Smooth muscle cell (in vitro differentiated cells): ENCODE results near the gene PITPNC1. TPM values are rescaled to one million over a fixed set of nuclear protein-coding genes. Genes with fewer than 3 reads are reported as not detected.

Experiments
- DNase-seq: peaks from one replicate; lab custom pipeline; 2025; ENCODE audit not compliant: unreplicated experiment; lab: John Stamatoyannopoulos, UW
- H2AFZ ChIP-seq: fragments of 200-600 bp; sonication (generic); 2 replicates; pipeline ENCODE4 v1.6.0; 2016; ENCODE audit warnings: antibody characterized with exemption, low read depth, mild to moderate bottlenecking
- H3F3A ChIP-seq: fragments of 200-600 bp; sonication (generic); 2 replicates; pipeline ENCODE4 v1.6.0; 2017; ENCODE audit warnings: antibody characterized with exemption, low read depth
- H3K27ac ChIP-seq: fragments of 200-600 bp; sonication (generic); 2 replicates; pipeline ENCODE4 v1.5.1; 2016; ENCODE audit warnings: low read depth, mild to moderate bottlenecking
- H3K27me3 ChIP-seq: fragments of 200-600 bp; sonication (generic); 2 replicates; pipeline ENCODE4 v1.6.1; 2016; ENCODE audit warnings: low read depth, mild to moderate bottlenecking
- H3K36me3 ChIP-seq: fragments of 200-600 bp; sonication (generic); 2 replicates; pipeline ENCODE4 v1.5.1; 2016; ENCODE audit warnings: low read depth
- H3K4me1 ChIP-seq: fragments of 200-600 bp; sonication (generic); 2 replicates; pipeline ENCODE4 v1.5.1; 2016; ENCODE audit warnings: low read depth
- H3K4me2 ChIP-seq: fragments of 200-600 bp; sonication (generic); 2 replicates; pipeline ENCODE4 v1.6.0; 2016; ENCODE audit warnings: mild to moderate bottlenecking
- H3K4me3 ChIP-seq: fragments of 200-600 bp; sonication (generic); 2 replicates; pipeline ENCODE4 v1.5.1; 2016; ENCODE audit warnings: mild to moderate bottlenecking
- H3K79me2 ChIP-seq: fragments of 200-600 bp; sonication (generic); 2 replicates; pipeline ENCODE4 v1.6.0; 2016; ENCODE audit warnings: low read depth, mild to moderate bottlenecking
- H3K9ac ChIP-seq: fragments of 200-600 bp; sonication (generic); 2 replicates; pipeline ENCODE4 v1.6.0; 2016; ENCODE audit warnings: low read depth
- H3K9me3 ChIP-seq: fragments of 200-600 bp; sonication (generic); replicated peaks from 2 replicates; pipeline ENCODE4 v1.5.1; 2016; ENCODE audit warnings: low read depth
- H4K20me1 ChIP-seq: fragments of 200-600 bp; sonication (generic); 2 replicates; pipeline ENCODE4 v1.6.0; 2016; ENCODE audit warnings: low read depth
- WGBS: methylation state at CpG from one replicate; pipeline ENCODE4 v1.1.7; 2016; ENCODE audit warnings: low lambda C conversion rate; 5-methylcytosine and 5-hydroxymethylcytosine counted together
- polyA plus RNA-seq: library from polyadenylated mRNA; unstranded; fragments of >200 nt; fragmentation: Nextera tagmentation; extraction: Ambion mirVana; gene quantifications from 2 replicates; pipeline ENCODE4 v1.2.1, GENCODE V29; 2016
- total RNA-seq: library from RNA; depleted of rRNA; stranded (reverse); fragments of >200 nt; gene quantifications from 2 replicates; pipeline ENCODE4 v1.2.3, GENCODE V29; 2014
- TF ChIP-seq, protein P1 (sequence below): fragments of 200-600 bp; sonication (generic); IDR thresholded peaks from 2 replicates; pipeline ENCODE4 v1.5.1; 2017; ENCODE audit warnings: borderline replicate concordance, mild to moderate bottlenecking, antibody characterized with exemption; ENCODE audit not compliant: insufficient read depth, poor library complexity, severe bottlenecking

The PITPNC1 gene
- total and polyA plus RNA-seq, 2 experiments from 2014 or later: 9.6 to 12.5 TPM

DNA sequence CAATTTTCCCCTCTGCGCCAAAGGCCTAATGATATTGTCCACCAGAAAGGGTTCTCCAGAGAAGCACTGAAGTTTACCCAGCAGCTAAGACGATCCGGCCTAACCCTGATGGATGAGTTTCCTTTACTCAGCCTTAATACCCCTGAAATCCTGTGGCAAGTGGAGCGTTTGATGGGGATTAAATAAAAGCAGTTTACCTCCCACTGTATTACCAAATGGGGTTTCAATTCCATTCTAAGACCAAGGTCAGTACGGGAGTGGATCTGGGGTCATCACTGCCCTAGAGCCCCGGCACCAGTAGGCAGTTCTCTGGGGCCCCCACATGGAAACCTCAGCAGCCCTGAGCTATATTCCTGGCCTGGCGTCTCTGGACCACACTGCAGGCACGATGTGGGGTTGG is 243.6 kb downstream of the PITPNC1 start:
- no peaks in the 10 kb centered on the region for H3K27me3 ChIP-seq
- no peaks in the 10 kb centered on the region for H3K9me3 ChIP-seq
- H3F3A ChIP-seq: no peaks in the 10 kb centered on the region
- no peak overlapping the region for H3K4me2 ChIP-seq
- no peak overlapping the region for H3K4me3 ChIP-seq
- WGBS: 76% methylated on average over 8 of the region's 8 CpGs
- H2AFZ ChIP-seq: no peak overlapping the region
- H3K27ac ChIP-seq: no peak overlapping the region
- H3K4me1 ChIP-seq: no peaks in the 10 kb centered on the region
- no peak for DNase-seq
- no peaks in the 10 kb centered on the region for H3K36me3 ChIP-seq
- no peaks in the 10 kb centered on the region for H4K20me1 ChIP-seq
- TF ChIP-seq, protein P1, sequence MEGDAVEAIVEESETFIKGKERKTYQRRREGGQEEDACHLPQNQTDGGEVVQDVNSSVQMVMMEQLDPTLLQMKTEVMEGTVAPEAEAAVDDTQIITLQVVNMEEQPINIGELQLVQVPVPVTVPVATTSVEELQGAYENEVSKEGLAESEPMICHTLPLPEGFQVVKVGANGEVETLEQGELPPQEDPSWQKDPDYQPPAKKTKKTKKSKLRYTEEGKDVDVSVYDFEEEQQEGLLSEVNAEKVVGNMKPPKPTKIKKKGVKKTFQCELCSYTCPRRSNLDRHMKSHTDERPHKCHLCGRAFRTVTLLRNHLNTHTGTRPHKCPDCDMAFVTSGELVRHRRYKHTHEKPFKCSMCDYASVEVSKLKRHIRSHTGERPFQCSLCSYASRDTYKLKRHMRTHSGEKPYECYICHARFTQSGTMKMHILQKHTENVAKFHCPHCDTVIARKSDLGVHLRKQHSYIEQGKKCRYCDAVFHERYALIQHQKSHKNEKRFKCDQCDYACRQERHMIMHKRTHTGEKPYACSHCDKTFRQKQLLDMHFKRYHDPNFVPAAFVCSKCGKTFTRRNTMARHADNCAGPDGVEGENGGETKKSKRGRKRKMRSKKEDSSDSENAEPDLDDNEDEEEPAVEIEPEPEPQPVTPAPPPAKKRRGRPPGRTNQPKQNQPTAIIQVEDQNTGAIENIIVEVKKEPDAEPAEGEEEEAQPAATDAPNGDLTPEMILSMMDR: no peak
- no peak overlapping the region for H3K9ac ChIP-seq
- H3K79me2 ChIP-seq: no peaks in the 10 kb centered on the region

DNA sequence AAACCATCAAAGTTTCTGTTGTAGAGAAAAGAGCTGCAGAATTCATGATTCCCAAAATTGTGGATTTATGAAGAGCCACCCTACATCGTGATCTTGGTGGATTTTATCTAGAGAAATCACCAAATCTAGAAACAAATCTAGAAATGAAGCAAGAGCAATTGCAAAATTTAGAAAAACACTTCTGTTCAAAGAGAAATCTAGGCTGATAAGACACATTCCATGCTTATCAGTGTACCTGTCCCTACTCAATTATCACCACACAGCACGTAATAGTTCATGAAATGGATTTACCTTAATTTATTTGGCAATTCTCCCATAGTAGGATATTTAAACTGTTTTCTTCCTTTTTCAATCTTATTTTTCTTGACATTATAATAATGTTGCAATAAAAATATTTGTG is 246.7 kb downstream of the PITPNC1 start:
- Histone ChIP-seq H3K36me3 (no peaks in the 10 kb centered on the region), H3K4me1 (no peaks in the 10 kb centered on the region), H3K4me2 (no peak overlapping the region), H3K4me3 (no peak overlapping the region), H3K9ac (no peak overlapping the region), H3K79me2 (no peaks in the 10 kb centered on the region), H3K27ac (no peak overlapping the region), H3F3A (no peaks in the 10 kb centered on the region), H4K20me1 (no peaks in the 10 kb centered on the region), H3K27me3 (no peaks in the 10 kb centered on the region), H3K9me3 (no peaks in the 10 kb centered on the region), H2AFZ (no peak overlapping the region)
- WGBS: 87% methylated on average over 2 of the region's 2 CpGs
- no peak for DNase-seq
- TF ChIP-seq, protein P1: no peak

DNA sequence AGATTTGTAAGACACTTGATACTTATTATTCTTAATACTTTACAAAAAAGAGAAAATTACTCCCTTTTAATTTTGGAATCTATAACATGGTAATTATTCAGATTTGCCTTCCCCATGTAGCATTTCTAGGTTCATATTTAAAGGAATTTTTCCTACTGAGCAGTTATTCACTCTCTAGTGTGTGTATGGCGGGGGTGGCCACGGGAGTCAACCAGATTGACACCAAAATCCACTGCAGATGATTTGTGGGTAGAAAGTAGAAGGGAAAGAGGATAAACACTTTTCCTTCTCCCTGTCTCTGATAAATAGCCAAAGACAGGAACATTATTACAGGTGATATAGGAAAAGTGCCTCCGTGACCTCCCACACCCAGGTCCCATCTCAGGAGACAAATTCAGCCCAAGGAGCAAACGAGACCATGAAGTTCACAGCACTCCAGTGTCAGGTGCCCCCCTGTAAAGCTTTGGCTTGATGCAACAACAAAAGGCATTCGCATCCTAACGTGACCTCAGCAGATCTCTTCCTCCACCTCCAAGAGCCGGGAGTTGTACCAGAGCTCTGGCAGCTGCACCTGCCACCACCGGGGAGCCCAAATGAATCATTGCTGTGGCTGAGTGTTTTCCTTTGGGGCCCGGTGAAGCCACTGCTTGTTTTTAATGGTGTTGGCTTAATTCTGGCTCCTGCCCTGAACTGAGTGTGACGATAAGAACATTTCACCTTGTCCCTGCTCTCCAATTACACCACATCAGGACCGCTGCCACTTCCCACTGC is 248.0 kb downstream of the PITPNC1 start:
- H3K79me2 ChIP-seq: no peaks in the 10 kb centered on the region
- no peak overlapping the region for H2AFZ ChIP-seq
- H3K4me3 ChIP-seq: no peak overlapping the region
- H3K4me2 ChIP-seq: no peak overlapping the region
- no peak overlapping the region for H3K9ac ChIP-seq
- DNase-seq: no peak
- H3K4me1 ChIP-seq: no peaks in the 10 kb centered on the region
- no peaks in the 10 kb centered on the region for H3K27me3 ChIP-seq
- no peaks in the 10 kb centered on the region for H3K9me3 ChIP-seq
- H3K36me3 ChIP-seq: no peaks in the 10 kb centered on the region
- TF ChIP-seq, protein P1: no peak
- no peaks in the 10 kb centered on the region for H4K20me1 ChIP-seq
- no peak overlapping the region for H3K27ac ChIP-seq
- WGBS: 83% methylated on average over 11 of the region's 11 CpGs
- H3F3A ChIP-seq: no peaks in the 10 kb centered on the region

DNA sequence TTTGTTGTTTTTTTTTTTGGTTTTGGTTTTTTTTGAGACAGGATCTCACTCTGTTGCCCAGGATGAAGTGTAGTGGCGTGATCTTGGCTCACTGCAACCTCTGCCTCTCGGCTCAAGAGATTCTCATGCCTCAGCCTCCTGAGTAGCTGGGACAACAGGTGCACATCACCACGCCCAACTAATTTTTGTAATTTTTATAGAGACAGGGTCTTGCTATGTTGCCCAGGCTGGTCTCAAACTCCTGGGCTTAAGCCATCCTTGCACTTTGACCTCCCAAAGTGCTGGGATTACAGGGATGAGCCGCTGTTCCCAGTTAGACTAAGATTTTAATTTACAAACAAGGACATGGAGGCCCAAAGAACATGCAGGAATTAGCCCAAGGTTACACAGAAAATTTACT is 248.9 kb downstream of the PITPNC1 start:
- no peak overlapping the region for H3K4me3 ChIP-seq
- H3K4me1 ChIP-seq: no peaks in the 10 kb centered on the region
- TF ChIP-seq, protein P1: no peak
- no peak for DNase-seq
- no peaks in the 10 kb centered on the region for H4K20me1 ChIP-seq
- H2AFZ ChIP-seq: no peak overlapping the region
- H3K9me3 ChIP-seq: no peaks in the 10 kb centered on the region
- no peaks in the 10 kb centered on the region for H3K27me3 ChIP-seq
- no peaks in the 10 kb centered on the region for H3K36me3 ChIP-seq
- no peak overlapping the region for H3K4me2 ChIP-seq
- 98% methylated on average over 4 of the region's 4 CpGs for WGBS
- H3K79me2 ChIP-seq: no peaks in the 10 kb centered on the region
- no peak overlapping the region for H3K27ac ChIP-seq
- H3K9ac ChIP-seq: no peak overlapping the region
- no peaks in the 10 kb centered on the region for H3F3A ChIP-seq
